Measurements from ENCODE around the gene CNTN5.

CNTN5 gene

GRCh38 chr11:99887481-99887880 lies 866.7 kb downstream of the CNTN5 start:
- TF ChIP-seq CTCF (IDR thresholded peaks at IDR 0.05; ENCODE audit: borderline replicate concordance, control extremely low read depth, extremely low read depth, insufficient read depth, missing control alignments) = no peak
- in situ Hi-C loops (cut with MboI; ENCODE audit: low sequenced_read_pairs, unreplicated experiment) = no loop called here
- DNase-seq (ENCODE audit: low spot score) = no peak

GRCh38 chr11:99893811-99894210 lies 873.1 kb downstream of the CNTN5 start:
- no peak for TF ChIP-seq CTCF (IDR thresholded peaks at IDR 0.05; ENCODE audit: borderline replicate concordance, control extremely low read depth, extremely low read depth, insufficient read depth, missing control alignments)
- in situ Hi-C loops (cut with MboI; ENCODE audit: low sequenced_read_pairs, unreplicated experiment) = no loop called here

GRCh38 chr11:99901175-99901574 lies 880.4 kb downstream of the CNTN5 start:
- DNase-seq (ENCODE audit: low spot score) = no peak
- TF ChIP-seq CTCF (IDR thresholded peaks at IDR 0.05; ENCODE audit: borderline replicate concordance, control extremely low read depth, extremely low read depth, insufficient read depth, missing control alignments) = no peak
- in situ Hi-C loops (cut with MboI; ENCODE audit: low sequenced_read_pairs, unreplicated experiment) = no loop called here

More at GRCh38 chr11:99893811-99894210, 873.1 kb downstream of the CNTN5 start:
- DNase-seq (ENCODE audit: low spot score) = no peak

- no peak for DNase-seq (ENCODE audit: low spot score)
- TF ChIP-seq CTCF (IDR thresholded peaks at IDR 0.05; ENCODE audit: borderline replicate concordance, control extremely low read depth, extremely low read depth, insufficient read depth, missing control alignments) = no peak
- in situ Hi-C loops (cut with MboI; ENCODE audit: low sequenced_read_pairs, unreplicated experiment) = no loop called here
Measured at GRCh38 chr11:99911116-99911515, 890.4 kb downstream of the CNTN5 start.

- TF ChIP-seq CTCF (IDR thresholded peaks at IDR 0.05; ENCODE audit: borderline replicate concordance, control extremely low read depth, extremely low read depth, insufficient read depth, missing control alignments) = no peak
- no peak for DNase-seq (ENCODE audit: low spot score)
- in situ Hi-C loops (cut with MboI; ENCODE audit: low sequenced_read_pairs, unreplicated experiment) = no loop called here
Measured at GRCh38 chr11:99916078-99916477, 895.3 kb downstream of the CNTN5 start.

GRCh38 chr11:99918761-99919160 lies 898.0 kb downstream of the CNTN5 start:
- in situ Hi-C loops (cut with MboI; ENCODE audit: low sequenced_read_pairs, unreplicated experiment) = no loop called here
- DNase-seq (ENCODE audit: low spot score) = no peak
- no peak for TF ChIP-seq CTCF (IDR thresholded peaks at IDR 0.05; ENCODE audit: borderline replicate concordance, control extremely low read depth, extremely low read depth, insufficient read depth, missing control alignments)

GRCh38 chr11:99920956-99921355 lies 900.2 kb downstream of the CNTN5 start:
- DNase-seq (ENCODE audit: low spot score) = no peak
- no peak for TF ChIP-seq CTCF (IDR thresholded peaks at IDR 0.05; ENCODE audit: borderline replicate concordance, control extremely low read depth, extremely low read depth, insufficient read depth, missing control alignments)
- in situ Hi-C loops (cut with MboI; ENCODE audit: low sequenced_read_pairs, unreplicated experiment) = no loop called here
